ENCODE measurements around the gene D2HGDH. TPM values are rescaled to one million over a fixed set of nuclear protein-coding genes. Genes with fewer than 3 reads are reported as not detected.

D2HGDH gene
- total and polyA plus RNA-seq, 2 of the 13 experiments (the other 11 are each of a cell fraction or from before 2014, with no cell fraction given), result 19.2 to 20.3 TPM

GRCh38 chr2:241809383-241810306, 75.2 kb downstream of the D2HGDH start (continued):
- TF ChIP-seq ZNF562 (CRISPR knock-in tag; IDR thresholded peaks at IDR 0.05; ENCODE audit: borderline replicate concordance) (no peak), MXI1 (IDR thresholded peaks at IDR 0.05; ENCODE audit: borderline replicate concordance, low read depth, low read length) (no peak), KLF12 (CRISPR knock-in tag; IDR thresholded peaks at IDR 0.05; ENCODE audit: borderline replicate concordance) (no peak), KLF13 (CRISPR knock-in tag; IDR thresholded peaks at IDR 0.05) (no peak), NBN (conservative IDR thresholded peaks at IDR 0.05) (no peak), MYNN (CRISPR knock-in tag; IDR thresholded peaks at IDR 0.05; ENCODE audit: low read depth) (no peak; the same call in 1 of the 2 replicates), PHF21A (CRISPR knock-in tag; IDR thresholded peaks at IDR 0.05) (no peak), AKAP8 (CRISPR knock-in tag; IDR thresholded peaks at IDR 0.05) (no peak), CREM (IDR thresholded peaks at IDR 0.05) (no peak), CREM (CRISPR knock-in tag; IDR thresholded peaks at IDR 0.05) (no peak), HDAC6 (IDR thresholded peaks at IDR 0.05; ENCODE audit: low read depth, low read length) (no peak), CENPX (CRISPR knock-in tag; IDR thresholded peaks at IDR 0.05) (no peak), ZNF24 (IDR thresholded peaks at IDR 0.05) (no peak), ZNF780A (CRISPR knock-in tag; IDR thresholded peaks at IDR 0.05) (no peak), ZBTB21 (CRISPR knock-in tag; IDR thresholded peaks at IDR 0.05) (no peak), ZZZ3 (CRISPR knock-in tag; IDR thresholded peaks at IDR 0.05; ENCODE audit: borderline replicate concordance) (no peak), ZNF703 (CRISPR knock-in tag; IDR thresholded peaks at IDR 0.05; ENCODE audit: borderline replicate concordance) (no peak), ZNF510 (CRISPR knock-in tag; IDR thresholded peaks at IDR 0.05; ENCODE audit: low read depth) (no peak), SIX4 (CRISPR knock-in tag; IDR thresholded peaks at IDR 0.05) (no peak), YEATS4 (CRISPR knock-in tag; IDR thresholded peaks at IDR 0.05; ENCODE audit: borderline replicate concordance) (no peak), CEBPZ (IDR thresholded peaks at IDR 0.05; ENCODE audit: low read length) (no peak), CCAR2 (optimal IDR thresholded peaks at IDR 0.05; ENCODE audit: low read depth, low read length) (no peak), MED1 (CRISPR knock-in tag; IDR thresholded peaks at IDR 0.05) (no peak; the same call in 1 of the 2 replicates), ETV5 (CRISPR knock-in tag; IDR thresholded peaks at IDR 0.05; ENCODE audit: borderline replicate concordance) (no peak), TFAP4 (IDR thresholded peaks at IDR 0.05; ENCODE audit: borderline replicate concordance, low read depth) (no peak), ZKSCAN1 (IDR thresholded peaks at IDR 0.05; ENCODE audit: low read length) (no peak), RBAK (CRISPR knock-in tag; IDR thresholded peaks at IDR 0.05) (no peak), ZNF282 (IDR thresholded peaks at IDR 0.05; ENCODE audit: partially characterized antibody) (no peak), POGZ (CRISPR knock-in tag; IDR thresholded peaks at IDR 0.05) (no peak), MAFG (CRISPR knock-in tag; IDR thresholded peaks at IDR 0.05) (no peak)

Measured in HepG2 (cell line).